Heart left ventricle (tissue), 13 donors: ENCODE data around the gene PCDHA9.

Source experiments
- CTCF ChIP-seq, 12 donors: fragments of 200-600 bp; sonication (generic) in 4 of 12; IDR thresholded peaks; one replicate each; pipeline versions ENCODE4 v1.5.0 to v1.8.0; 2018 to 2022; ENCODE audit warnings: antibody characterized with exemption in 12 of 12, mild to moderate bottlenecking in 5 of 12
- POLR2A ChIP-seq, 2 donors: fragments of 450-650 bp; IDR thresholded peaks; one replicate each; pipeline ENCODE4 v1.6.1; 2017; ENCODE audit warnings: antibody characterized with exemption in 2 of 2, mild to moderate bottlenecking in 2 of 2, moderate library complexity in 2 of 2
- donor health status: ischemic (EF 13 %, LVEDD 7.1; RV severe dilation, severe dysfunction).
- donor health status: DM: no; HTN: yes; CAD: no.
- donor health status: DM: no; HTN: no; CAD: no.
- donor health status: ischemic (EF 25% LVEDD 6.9; RV normal size, moderate dysfunction).
- donor health status: ischemic (EF 25% LVEDD 5.7; RV mildly dilated, moderate dysfunction).
- donor health status: ischemic (EF 35%, LVEDD 5.7; RV mildly dilated, moderate dysfunction).
- donor health status: nonischemic (EF 11% LVEDD 7.7; RV severe dilation, severe dysfunction).
- donor health status: DM: yes; HTN: yes; CAD: no.
- donor health status: PGD.
- donor health status: ischemic (EF 29% LVEDD 5.4; RV normal size, mild dysfunction).
- donor health status: nonischemic (EF 23%, LVEDD 6.1; RV moderate dilation, normal function).

GRCh38 chr5:140870221-140871201, 22.3 kb downstream of the PCDHA9 start:
- no peak for TF ChIP-seq CTCF (IDR thresholded peaks at IDR 0.05)
- TF ChIP-seq POLR2A (IDR thresholded peaks at IDR 0.05), result no peak
